ENCODE data around the gene NDUFA8.

- TF ChIP-seq CTCF (conservative IDR thresholded peaks at IDR 0.05) (no peak), EZH2 (IDR thresholded peaks at IDR 0.05; ENCODE audit: low read depth) (no peak)
Measured at GRCh38 chr9:122159026-122159924, at the start of gene NDUFA8, which contains the start of gene MORN5.

Data from PC-9 (cell line).